ENCODE results near the gene GAB1.
A peak's percentile ranks its signal among the peaks of the same experiment; 100 is the strongest.

Gene GAB1

GRCh38 chr4:143389579-143390195 lies 53.0 kb downstream of the GAB1 start:
- DNase-seq (ENCODE audit: extremely low read depth, low read depth), result no peak
- no peak for TF ChIP-seq CTCF (IDR thresholded peaks at IDR 0.05; ENCODE audit: low read depth, low read length)

- DNase-seq (ENCODE audit: extremely low read depth, low read depth), result no peak
- TF ChIP-seq CTCF (IDR thresholded peaks at IDR 0.05; ENCODE audit: low read depth, low read length), result no peak
Measured at GRCh38 chr4:143390764-143391163, 54.1 kb downstream of the GAB1 start.

- no peak for TF ChIP-seq CTCF (IDR thresholded peaks at IDR 0.05; ENCODE audit: low read depth, low read length)
Measured at GRCh38 chr4:143391261-143391660, 54.6 kb downstream of the GAB1 start.

GRCh38 chr4:143391895-143392294 lies 55.2 kb downstream of the GAB1 start:
- no peak for TF ChIP-seq CTCF (IDR thresholded peaks at IDR 0.05; ENCODE audit: low read depth, low read length)

More at GRCh38 chr4:143391261-143391660, 54.6 kb downstream of the GAB1 start:
- DNase-seq (ENCODE audit: extremely low read depth, low read depth), result no peak

GRCh38 chr4:143393195-143393594 lies 56.5 kb downstream of the GAB1 start:
- TF ChIP-seq CTCF (IDR thresholded peaks at IDR 0.05; ENCODE audit: low read depth, low read length), result no peak
- no peak for DNase-seq (ENCODE audit: extremely low read depth, low read depth)

More at GRCh38 chr4:143391895-143392294, 55.2 kb downstream of the GAB1 start:
- DNase-seq (ENCODE audit: extremely low read depth, low read depth), result peak; percentile 59

- no peak for TF ChIP-seq CTCF (IDR thresholded peaks at IDR 0.05; ENCODE audit: low read depth, low read length)
- no peak for DNase-seq (ENCODE audit: extremely low read depth, low read depth)
Measured at GRCh38 chr4:143394739-143395453, 58.2 kb downstream of the GAB1 start.

- TF ChIP-seq CTCF (IDR thresholded peaks at IDR 0.05; ENCODE audit: low read depth, low read length), result no peak
- DNase-seq (ENCODE audit: extremely low read depth, low read depth), result no peak
Measured at GRCh38 chr4:143396695-143397094, 60.0 kb downstream of the GAB1 start.

Measured in AG09319 (cell line).